Erythroblast (primary cell): ENCODE results near the gene CACNA1B.

Source experiments
- GATA1 ChIP-seq: IDR thresholded peaks from 2 replicates; pipeline ENCODE4 v1.6.1; 2011; ENCODE audit warnings: low read depth, mild to moderate bottlenecking, control low read depth, low read length, moderate library complexity
- POLR2A ChIP-seq: IDR thresholded peaks from 2 replicates; pipeline ENCODE4 v1.6.1; 2011; ENCODE audit warnings: mild to moderate bottlenecking, low read length

GRCh38 chr9:137827908-137828526 is 49.6 kb upstream of the CACNA1B start:
- TF ChIP-seq POLR2A (no peak), GATA1 (no peak)
